Hepatocyte (in vitro differentiated cells): ENCODE data around the gene SLC44A5. TPM values are rescaled to one million over a fixed set of nuclear protein-coding genes. Genes with fewer than 3 reads are reported as not detected.
A peak's percentile ranks its signal among the peaks of the same experiment; 100 is the strongest.

Experiments
- DNase-seq: peaks from one replicate; pipeline ENCODE4 v3.0.0-alpha.2; 2016; ENCODE audit warnings: low spot score
- H2AFZ ChIP-seq: fragments of 200-600 bp; sonication (generic); 2 replicates; pipeline ENCODE4 v1.6.0; 2016; ENCODE audit warnings: antibody characterized with exemption, mild to moderate bottlenecking
- H3K27ac ChIP-seq: fragments of 200-600 bp; sonication (generic); 2 replicates; pipeline ENCODE4 v1.5.1; 2016; ENCODE audit warnings: mild to moderate bottlenecking
- H3K27me3 ChIP-seq: fragments of 200-600 bp; sonication (generic); 2 replicates; pipeline ENCODE4 v1.6.1; 2016
- H3K36me3 ChIP-seq: fragments of 200-600 bp; sonication (generic); replicated peaks from 2 replicates; pipeline ENCODE4 v1.5.1; 2016; ENCODE audit warnings: low read depth; ENCODE audit not compliant: insufficient read depth
- H3K4me1 ChIP-seq: fragments of 200-600 bp; sonication (generic); 2 replicates; pipeline ENCODE4 v1.5.1; 2016; ENCODE audit warnings: mild to moderate bottlenecking, moderate library complexity; ENCODE audit not compliant: insufficient read depth
- H3K4me2 ChIP-seq: fragments of 200-600 bp; sonication (generic); 2 replicates; pipeline ENCODE4 v1.6.0; 2016
- H3K4me3 ChIP-seq: fragments of 200-600 bp; sonication (generic); 2 replicates; pipeline ENCODE4 v1.5.1; 2016; ENCODE audit warnings: mild to moderate bottlenecking
- H3K79me2 ChIP-seq: fragments of 200-600 bp; sonication (generic); 2 replicates; pipeline ENCODE4 v1.6.0; 2017; ENCODE audit warnings: mild to moderate bottlenecking
- H3K9me2 ChIP-seq: fragments of 200-600 bp; sonication (generic); replicated peaks from 2 replicates; pipeline ENCODE4 v1.6.0; 2017; ENCODE audit warnings: mild to moderate bottlenecking; ENCODE audit not compliant: insufficient read depth
- H3K9me3 ChIP-seq: fragments of 200-600 bp; sonication (generic); 2 replicates; pipeline ENCODE4 v1.5.1; 2016; ENCODE audit warnings: low read depth, mild to moderate bottlenecking
- H4K20me1 ChIP-seq: fragments of 200-600 bp; sonication (generic); 2 replicates; pipeline ENCODE4 v1.6.0; 2016; ENCODE audit warnings: mild to moderate bottlenecking; ENCODE audit not compliant: insufficient read depth, poor library complexity, severe bottlenecking
- CTCF ChIP-seq: fragments of 200-600 bp; sonication (generic); IDR thresholded peaks from 2 replicates; pipeline ENCODE4 v1.5.1; 2016; ENCODE audit warnings: antibody characterized with exemption, mild to moderate bottlenecking; ENCODE audit not compliant: poor library complexity
- EZH2 ChIP-seq: fragments of 200-600 bp; sonication (generic); IDR thresholded peaks from 2 replicates; pipeline ENCODE4 v1.6.1; 2016; ENCODE audit warnings: antibody characterized with exemption, mild to moderate bottlenecking, borderline replicate concordance
- EZH2phosphoT487 ChIP-seq: fragments of 200-600 bp; sonication (generic); IDR thresholded peaks from one replicate; pipeline ENCODE4 v1.6.1; 2018; ENCODE audit warnings: antibody characterized with exemption, mild to moderate bottlenecking, low read depth, moderate library complexity; ENCODE audit not compliant: unreplicated experiment, severe bottlenecking
- WGBS: methylation state at CpG from one replicate; pipeline ENCODE4 v1.1.6; 2016; ENCODE audit warnings: low lambda C conversion rate; ENCODE audit errors: missing lambda C conversion rate; 5-methylcytosine and 5-hydroxymethylcytosine counted together
- polyA plus RNA-seq: library from polyadenylated mRNA; unstranded; fragments of >200 nt; fragmentation: Nextera tagmentation; extraction: Ambion mirVana; gene quantifications from 2 replicates; pipeline ENCODE4 v1.2.1, GENCODE V29; 2016
- total RNA-seq: library from RNA; depleted of rRNA; stranded (reverse); fragments of >200 nt; gene quantifications from 2 replicates; pipeline ENCODE4 v1.2.3, GENCODE V29; 2014

SLC44A5 gene
- total and polyA plus RNA-seq, 2 experiments from 2014 or later = 2.1 to 4.8 TPM

DNA sequence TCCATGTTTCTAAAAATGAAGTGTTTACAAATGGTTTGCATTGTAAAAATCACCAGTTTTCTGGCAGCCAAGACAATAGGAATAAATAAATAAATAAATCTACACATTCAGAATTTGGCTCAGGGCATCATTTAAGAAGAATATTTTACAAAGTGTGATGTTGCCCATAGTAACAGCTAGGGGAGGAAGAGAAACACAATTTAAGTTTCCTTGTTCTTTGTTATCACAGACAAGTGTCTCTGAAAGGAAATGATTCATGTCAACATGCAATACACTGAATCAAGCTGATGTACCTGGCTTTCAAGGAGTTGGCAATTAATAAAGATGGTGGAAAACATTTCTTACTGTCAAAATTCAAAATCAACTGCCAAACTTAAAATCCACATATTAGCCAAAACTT is 402.1 kb downstream of the SLC44A5 start:
- no peak overlapping the region for H3K4me3 ChIP-seq

GRCh38 chr1:75203415-75204277 is 407.3 kb downstream of the SLC44A5 start:
- Histone ChIP-seq H3K4me3 (no peak overlapping the region), H3K9me3 (no peaks in the 10 kb centered on the region), H3K27ac (no peak overlapping the region), H4K20me1 (no peaks in the 10 kb centered on the region), H3K9me2 (no peaks in the 10 kb centered on the region), H3K79me2 (no peaks in the 10 kb centered on the region), H2AFZ (no peak overlapping the region), H3K27me3 (no peaks in the 10 kb centered on the region), H3K36me3 (no peaks in the 10 kb centered on the region), H3K4me2 (no peak overlapping the region), H3K4me1 (no peaks in the 10 kb centered on the region)
- DNase-seq = peak; percentile 62
- 39% methylated on average over 8 of the region's 8 CpGs for WGBS
- TF ChIP-seq EZH2 (no peak), EZH2phosphoT487 (no peak), CTCF (peak; percentile 84)

More for the DNA sequence above, 402.1 kb downstream of the SLC44A5 start:
- H3K4me2 ChIP-seq = no peak overlapping the region
- H3K9me3 ChIP-seq = no peaks in the 10 kb centered on the region
- H3K4me1 ChIP-seq = no peaks in the 10 kb centered on the region
- no peaks in the 10 kb centered on the region for H4K20me1 ChIP-seq
- TF ChIP-seq CTCF = no peak
- no peak for TF ChIP-seq EZH2
- TF ChIP-seq EZH2phosphoT487 = no peak
- no peaks in the 10 kb centered on the region for H3K27me3 ChIP-seq
- H3K36me3 ChIP-seq = no peaks in the 10 kb centered on the region
- H2AFZ ChIP-seq = no peak overlapping the region
- H3K27ac ChIP-seq = no peak overlapping the region
- H3K9me2 ChIP-seq = no peaks in the 10 kb centered on the region
- no peak for DNase-seq
- H3K79me2 ChIP-seq = no peaks in the 10 kb centered on the region

DNA sequence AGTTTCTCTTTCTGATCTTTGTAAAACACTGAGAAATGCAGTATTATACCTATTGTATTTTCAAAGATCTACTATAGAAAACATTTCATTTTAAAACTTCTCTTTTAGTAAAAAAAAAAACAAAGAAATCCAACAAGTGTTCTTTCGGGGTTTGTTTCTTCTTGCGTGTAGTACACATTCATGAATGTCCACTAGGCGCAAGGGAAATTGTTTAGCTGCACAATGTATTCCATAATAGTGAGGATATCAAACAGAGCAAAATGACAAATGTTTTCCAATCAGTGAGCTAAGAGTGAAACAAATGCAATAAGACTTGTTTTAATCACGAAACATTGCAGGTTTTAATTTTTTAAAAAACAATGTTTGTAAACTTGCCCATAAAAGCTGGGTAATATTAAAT is 408.2 kb downstream of the SLC44A5 start:
- Histone ChIP-seq H3K9me2 (no peaks in the 10 kb centered on the region), H3K36me3 (no peaks in the 10 kb centered on the region), H3K4me3 (no peak overlapping the region), H3K4me2 (no peak overlapping the region), H3K27ac (no peak overlapping the region), H3K4me1 (no peaks in the 10 kb centered on the region), H3K27me3 (no peaks in the 10 kb centered on the region), H2AFZ (no peak overlapping the region), H4K20me1 (no peaks in the 10 kb centered on the region), H3K9me3 (no peaks in the 10 kb centered on the region), H3K79me2 (no peaks in the 10 kb centered on the region)
- TF ChIP-seq EZH2phosphoT487 (no peak), EZH2 (no peak), CTCF (no peak)
- no peak for DNase-seq
- 95% methylated on average over 4 of the region's 4 CpGs for WGBS
